Parathyroid adenoma (tissue), 2 donors: ENCODE data around the gene BRAP.
"Not testable (repeated sequence)": the region's sequence is repeated elsewhere in the genome, so short reads cannot be mapped to it uniquely, and the experiment has no call there.

Experiments
- H2AFZ ChIP-seq: fragments of 300-600 bp; sonication (generic); one replicate; pipeline ENCODE4 v1.7.0; 2017; ENCODE audit warnings: antibody characterized with exemption, mild to moderate bottlenecking
- H3K27ac ChIP-seq: fragments of 300-600 bp; sonication (generic); one replicate; pipeline ENCODE4 v1.7.0; 2017
- H3K27me3 ChIP-seq: fragments of 300-600 bp; sonication (generic); one replicate; pipeline ENCODE4 v1.7.0; 2017; ENCODE audit warnings: low read length; ENCODE audit not compliant: control insufficient read depth, insufficient read depth
- H3K36me3 ChIP-seq: fragments of 300-600 bp; sonication (generic); one replicate; pipeline ENCODE4 v1.7.0; 2017; ENCODE audit warnings: low read length; ENCODE audit not compliant: control insufficient read depth, insufficient read depth
- H3K4me1 ChIP-seq: fragments of 300-600 bp; sonication (generic); one replicate; pipeline ENCODE4 v1.7.0; 2017; ENCODE audit warnings: control low read depth
- H3K4me2 ChIP-seq: fragments of 300-600 bp; sonication (generic); one replicate; pipeline ENCODE4 v1.7.0; 2017; ENCODE audit warnings: low read length
- H3K4me3 ChIP-seq: fragments of 300-600 bp; sonication (generic); one replicate; pipeline ENCODE4 v1.7.0; 2017; ENCODE audit warnings: low read depth, low read length
- H3K79me2 ChIP-seq: fragments of 300-600 bp; sonication (generic); one replicate; pipeline ENCODE4 v1.7.0; 2017; ENCODE audit warnings: control low read depth
- H3K9ac ChIP-seq: fragments of 300-600 bp; sonication (generic); one replicate; pipeline ENCODE4 v1.7.0; 2017; ENCODE audit warnings: mild to moderate bottlenecking
- H3K9me3 ChIP-seq: fragments of 300-600 bp; sonication (generic); one replicate; pipeline ENCODE4 v1.7.0; 2017; ENCODE audit warnings: low read length; ENCODE audit not compliant: control insufficient read depth
- TF ChIP-seq, protein P1 (sequence below): fragments of 300-600 bp; sonication (generic); IDR thresholded peaks from one replicate; pipeline ENCODE4 v1.7.0; 2017; ENCODE audit warnings: antibody characterized with exemption, mild to moderate bottlenecking
- donor health status: primary hyperparathyroidism.

BRAP gene

DNA sequence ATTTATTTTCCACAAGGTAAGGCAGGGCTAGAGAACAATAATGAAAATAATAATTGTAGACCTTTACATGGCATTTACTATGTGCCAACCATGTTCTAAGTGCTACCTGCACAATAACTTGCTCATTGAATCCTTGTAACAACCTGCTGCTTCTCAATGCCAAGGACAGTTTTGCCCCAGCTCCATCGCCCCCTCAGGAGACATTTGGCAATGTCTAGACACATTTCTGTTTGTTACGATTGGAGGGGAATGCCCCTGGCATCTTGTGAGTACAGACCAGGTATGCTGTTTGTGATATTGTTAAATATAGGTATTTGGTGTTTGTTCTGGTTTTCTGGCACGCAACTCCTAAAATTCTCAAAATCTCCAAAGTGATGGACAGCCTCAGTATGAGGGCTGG is 78.5 kb downstream of the BRAP start:
- no peaks in the 10 kb centered on the region for H3K9me3 ChIP-seq
- no peak overlapping the region for H3K9ac ChIP-seq
- no peak overlapping the region for H3K27ac ChIP-seq
- no peaks in the 10 kb centered on the region for H3K27me3 ChIP-seq
- H3K4me3 ChIP-seq: no peak overlapping the region
- no peaks in the 10 kb centered on the region for H3K36me3 ChIP-seq
- H3K4me1 ChIP-seq: no peaks in the 10 kb centered on the region
- TF ChIP-seq, protein P1, sequence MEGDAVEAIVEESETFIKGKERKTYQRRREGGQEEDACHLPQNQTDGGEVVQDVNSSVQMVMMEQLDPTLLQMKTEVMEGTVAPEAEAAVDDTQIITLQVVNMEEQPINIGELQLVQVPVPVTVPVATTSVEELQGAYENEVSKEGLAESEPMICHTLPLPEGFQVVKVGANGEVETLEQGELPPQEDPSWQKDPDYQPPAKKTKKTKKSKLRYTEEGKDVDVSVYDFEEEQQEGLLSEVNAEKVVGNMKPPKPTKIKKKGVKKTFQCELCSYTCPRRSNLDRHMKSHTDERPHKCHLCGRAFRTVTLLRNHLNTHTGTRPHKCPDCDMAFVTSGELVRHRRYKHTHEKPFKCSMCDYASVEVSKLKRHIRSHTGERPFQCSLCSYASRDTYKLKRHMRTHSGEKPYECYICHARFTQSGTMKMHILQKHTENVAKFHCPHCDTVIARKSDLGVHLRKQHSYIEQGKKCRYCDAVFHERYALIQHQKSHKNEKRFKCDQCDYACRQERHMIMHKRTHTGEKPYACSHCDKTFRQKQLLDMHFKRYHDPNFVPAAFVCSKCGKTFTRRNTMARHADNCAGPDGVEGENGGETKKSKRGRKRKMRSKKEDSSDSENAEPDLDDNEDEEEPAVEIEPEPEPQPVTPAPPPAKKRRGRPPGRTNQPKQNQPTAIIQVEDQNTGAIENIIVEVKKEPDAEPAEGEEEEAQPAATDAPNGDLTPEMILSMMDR: no peak
- H2AFZ ChIP-seq: no peak overlapping the region
- no peaks in the 10 kb centered on the region for H3K79me2 ChIP-seq
- H3K4me2 ChIP-seq: no peak overlapping the region

DNA sequence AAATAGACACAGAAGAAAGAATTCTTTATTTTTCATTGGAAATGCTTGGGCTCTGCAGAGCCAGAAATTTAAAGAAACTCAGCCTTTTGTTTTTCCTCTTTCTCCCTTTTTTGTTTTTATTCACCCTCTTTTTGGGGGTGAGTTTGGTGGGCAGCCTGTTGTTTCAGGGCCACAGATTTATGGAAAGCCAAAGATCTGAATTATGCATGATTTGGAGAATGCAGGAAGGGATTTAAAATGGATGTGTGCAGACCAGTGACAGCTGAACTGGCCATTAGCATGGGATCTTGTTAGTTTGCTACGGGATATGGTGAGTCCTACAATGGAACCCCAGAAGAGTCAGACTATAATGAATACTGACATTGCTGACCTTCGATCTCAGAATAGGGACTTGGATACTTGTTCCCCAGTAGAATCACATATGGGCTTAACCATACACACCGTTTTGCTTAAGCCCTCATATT is 79.0 kb downstream of the BRAP start:
- TF ChIP-seq, protein P1: no peak
- no peaks in the 10 kb centered on the region for H3K4me1 ChIP-seq
- H3K4me3 ChIP-seq: no peak overlapping the region
- H3K4me2 ChIP-seq: no peak overlapping the region
- H2AFZ ChIP-seq: no peak overlapping the region
- H3K27ac ChIP-seq: no peak overlapping the region
- no peaks in the 10 kb centered on the region for H3K9me3 ChIP-seq
- no peak overlapping the region for H3K9ac ChIP-seq
- no peaks in the 10 kb centered on the region for H3K36me3 ChIP-seq
- H3K27me3 ChIP-seq: no peaks in the 10 kb centered on the region
- H3K79me2 ChIP-seq: no peaks in the 10 kb centered on the region

DNA sequence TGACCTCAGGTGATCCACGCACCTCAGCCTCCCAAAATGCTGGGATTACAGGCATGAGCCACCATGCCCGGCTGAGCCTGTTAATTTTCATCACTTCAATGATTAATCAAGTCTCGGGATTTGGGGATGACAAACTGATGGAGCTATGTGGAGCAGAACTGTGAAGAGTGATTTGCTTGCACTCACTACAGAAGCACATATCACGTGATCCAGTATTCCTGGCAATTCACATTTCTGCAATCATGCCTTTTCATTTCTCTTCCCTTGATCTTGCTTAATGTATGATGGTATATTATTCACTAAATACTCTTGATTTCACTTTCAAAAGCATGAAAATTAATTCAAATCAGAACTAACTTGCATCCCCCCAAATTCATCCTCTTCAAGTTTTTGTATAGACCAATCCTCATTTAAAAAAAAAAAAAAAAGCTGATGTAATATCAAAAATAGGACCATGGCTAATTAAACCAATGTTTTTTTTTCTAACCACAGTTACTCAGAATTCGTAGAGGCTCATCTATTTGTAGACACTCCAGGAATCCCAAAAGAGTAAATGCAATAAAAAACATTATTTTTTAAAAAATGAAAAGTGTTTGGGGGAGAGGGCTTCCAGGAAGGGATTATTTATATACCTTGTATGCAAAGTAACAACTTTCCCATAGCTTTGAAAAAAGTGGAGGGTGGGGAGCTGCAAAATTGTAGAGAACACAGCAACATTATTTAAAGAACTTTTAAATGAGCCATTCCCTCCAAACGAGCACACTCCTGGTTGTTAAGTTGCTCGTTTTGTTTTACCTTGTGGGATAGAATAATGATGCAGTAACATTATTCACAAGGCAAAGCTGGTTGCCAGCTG is 79.6 kb downstream of the BRAP start:
- no peaks in the 10 kb centered on the region for H3K4me1 ChIP-seq
- H3K27ac ChIP-seq: no peak overlapping the region
- no peak overlapping the region for H3K9ac ChIP-seq
- no peak overlapping the region for H3K4me2 ChIP-seq
- H3K4me3 ChIP-seq: no peak overlapping the region
- TF ChIP-seq, protein P1: no peak
- no peak overlapping the region for H2AFZ ChIP-seq
- H3K36me3 ChIP-seq: no peaks in the 10 kb centered on the region
- no peaks in the 10 kb centered on the region for H3K9me3 ChIP-seq
- H3K79me2 ChIP-seq: no peaks in the 10 kb centered on the region
- H3K27me3 ChIP-seq: no peaks in the 10 kb centered on the region

DNA sequence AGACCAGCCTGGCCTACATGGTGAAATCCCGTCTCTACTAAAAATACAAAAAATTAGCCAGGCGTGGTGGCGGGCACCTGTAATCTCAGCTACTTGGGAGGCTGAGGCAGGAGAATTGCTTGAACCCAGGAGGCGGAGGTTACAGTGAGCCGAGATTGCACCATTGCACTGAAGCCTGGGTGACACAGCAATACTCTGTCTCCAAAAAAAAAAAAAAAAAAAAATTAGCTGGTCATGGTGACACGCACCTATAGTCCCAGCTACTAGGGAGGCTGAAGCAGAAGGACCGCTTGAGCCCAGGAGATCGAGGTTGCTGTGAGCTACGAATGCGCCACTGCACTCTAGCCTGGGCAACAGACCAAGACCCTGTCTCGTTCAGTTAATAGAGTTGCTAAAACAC is 82.9 kb downstream of the BRAP start:
- not testable (repeated sequence) for H3K36me3 ChIP-seq, H3K79me2 ChIP-seq, H3K4me1 ChIP-seq, H3K9me3 ChIP-seq, H2AFZ ChIP-seq, H3K4me2 ChIP-seq, H3K27me3 ChIP-seq, H3K27ac ChIP-seq, H3K4me3 ChIP-seq, H3K9ac ChIP-seq

DNA sequence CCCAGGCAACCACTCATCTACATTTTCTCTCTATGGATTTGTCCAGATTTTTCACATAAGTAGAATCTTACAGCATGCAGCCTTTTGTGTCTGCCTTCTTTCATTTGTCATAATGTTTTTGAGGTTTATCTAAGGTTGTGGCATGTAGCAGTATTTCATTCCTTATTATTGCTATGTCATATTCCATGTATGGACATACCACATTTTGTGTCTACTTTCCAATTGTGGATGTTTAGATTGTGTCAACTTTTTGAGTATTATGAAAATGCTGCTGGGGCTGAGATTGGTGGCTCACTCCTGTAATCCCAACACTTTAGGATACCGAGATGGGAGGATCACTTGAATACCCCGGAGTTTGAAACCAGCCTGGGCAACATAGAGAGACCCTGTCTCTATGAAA is 83.4 kb downstream of the BRAP start:
- H3K4me2 ChIP-seq: no peak overlapping the region
- H3K27ac ChIP-seq: no peak overlapping the region
- H3K9ac ChIP-seq: no peak overlapping the region
- no peak overlapping the region for H3K4me3 ChIP-seq
- H3K9me3 ChIP-seq: no peaks in the 10 kb centered on the region
- no peak overlapping the region for H2AFZ ChIP-seq
- no peaks in the 10 kb centered on the region for H3K27me3 ChIP-seq
- no peaks in the 10 kb centered on the region for H3K79me2 ChIP-seq
- no peaks in the 10 kb centered on the region for H3K4me1 ChIP-seq
- TF ChIP-seq, protein P1: no peak
- H3K36me3 ChIP-seq: no peaks in the 10 kb centered on the region

DNA sequence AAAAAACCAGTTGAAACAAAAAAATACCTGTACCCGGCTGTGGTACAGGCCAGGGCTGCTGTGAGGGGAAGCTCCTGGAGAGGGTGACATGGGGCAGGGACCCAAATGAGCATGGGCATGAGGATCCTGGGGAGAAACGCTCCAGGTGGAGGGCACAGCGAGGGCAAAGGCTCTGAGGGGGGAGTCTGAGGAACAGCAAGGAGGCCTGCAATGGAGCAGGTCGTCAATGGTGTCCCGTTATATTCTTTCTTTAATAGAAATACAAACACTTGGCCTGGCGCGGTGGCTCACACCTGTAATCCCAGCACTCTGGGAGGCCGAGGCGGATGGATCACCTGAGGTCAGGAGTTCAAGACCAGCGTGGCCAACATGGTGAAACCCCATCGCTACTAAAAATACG is 84.8 kb downstream of the BRAP start:
- H2AFZ ChIP-seq, H3K36me3 ChIP-seq, H3K27me3 ChIP-seq, H3K9me3 ChIP-seq, H3K27ac ChIP-seq, H3K4me3 ChIP-seq, H3K79me2 ChIP-seq, H3K4me2 ChIP-seq, H3K4me1 ChIP-seq, H3K9ac ChIP-seq: not testable (repeated sequence)
